Transverse colon (tissue), 4 donors: ENCODE measurements around the gene WAPL. TPM values are rescaled to one million over a fixed set of nuclear protein-coding genes. Genes with fewer than 3 reads are reported as not detected.
"Not testable (repeated sequence)": the region's sequence is repeated elsewhere in the genome, so short reads cannot be mapped to it uniquely, and the experiment has no call there.

ENCODE experiments used
- DNase-seq: peaks from one replicate; pipeline ENCODE4 v3.0.0-alpha.2; 2019
- H3K27ac ChIP-seq, 4 donors: fragments of 200-600 bp; sonication (generic); 2 replicates each; pipeline ENCODE4 v1.5.1; 2016 to 2018; ENCODE audit warnings: inconsistent platforms in 4 of 4
- H3K27me3 ChIP-seq: fragments of 200-600 bp; sonication (generic); 2 replicates; pipeline ENCODE4 v1.5.1; 2017; ENCODE audit warnings: inconsistent platforms
- H3K36me3 ChIP-seq, 4 donors: fragments of 200-600 bp; sonication (generic); 2 replicates each; pipeline ENCODE4 v1.5.1; 2017 to 2019; ENCODE audit warnings: inconsistent platforms in 4 of 4
- H3K4me1 ChIP-seq, 4 donors: fragments of 200-600 bp; sonication (generic); 2 replicates each; pipeline ENCODE4 v1.5.1; 2017 to 2020; ENCODE audit warnings: inconsistent platforms in 4 of 4
- H3K4me3 ChIP-seq, 4 donors: fragments of 200-600 bp; sonication (generic); 1 replicate in 1 of 4; 2 replicates in 3 of 4; pipeline versions ENCODE4 v1.5.1 to v1.6.1; 2017 to 2019; ENCODE audit warnings: inconsistent platforms in 4 of 4
- H3K9me3 ChIP-seq, 2 donors: fragments of 200-600 bp; sonication (generic); 2 replicates each; pipeline ENCODE4 v1.5.1; 2017 to 2019; ENCODE audit warnings: inconsistent platforms in 2 of 2
- EP300 ChIP-seq: sonication (generic); formaldehyde crosslinking; IDR thresholded peaks from one replicate; pipeline ENCODE4 v1.6.1; 2017; ENCODE audit warnings: antibody characterized with exemption, low read depth
- POLR2A ChIP-seq: fragments of 450-650 bp; IDR thresholded peaks from one replicate; pipeline ENCODE4 v1.6.1; 2016; ENCODE audit warnings: antibody characterized with exemption, mild to moderate bottlenecking, moderate library complexity
- POLR2AphosphoS5 ChIP-seq, 3 donors: sonication (generic); formaldehyde crosslinking; IDR thresholded peaks; one replicate each; pipeline ENCODE4 v1.6.1; 2016; ENCODE audit warnings: antibody characterized with exemption in 3 of 3
- WGBS, 2 donors: methylation state at CpG; one replicate each; pipeline ENCODE4 v1.1.5; 2018; ENCODE audit warnings: low coverage in 1 of 2; 5-methylcytosine and 5-hydroxymethylcytosine counted together
- in situ Hi-C, 4 donors: fragments of 200-750 bp; cut with MboI; loops; one replicate each; pipeline versions ENCODE4 v1.15.0 to v1.15.1; 2017; ENCODE audit warnings: low sequenced_read_pairs in 3 of 4, low pct_ligation_motif_present in 1 of 4, low pct_unique_long_range_greater_than_20kb in 1 of 4
- intact Hi-C: fragments of 100-400 bp; cut with DNase I; formaldehyde crosslinking; loops from one replicate; pipeline ENCODE4 v1.15.1; 2023; ENCODE audit warnings: low total_unique reads
- total RNA-seq, 4 donors: library from RNA; depleted of rRNA; stranded (reverse); fragments of >200 nt; gene quantifications; one replicate each; pipeline ENCODE4 v1.1.0, GENCODE V29; 2016
- TF ChIP-seq, protein P1 (sequence below), 5 experiments: fragments of 200-600 bp in 3 of 5; fragments of 450-650 bp in 2 of 5; sonication (generic) in 3 of 5; IDR thresholded peaks; 1 replicate in 2 of 5; 2 replicates in 3 of 5; pipeline ENCODE4 v1.5.1; 2016 to 2017; ENCODE audit warnings: antibody characterized with exemption in 5 of 5, inconsistent platforms in 3 of 5, mild to moderate bottlenecking in 2 of 5, moderate library complexity in 1 of 5

Gene WAPL
- total RNA-seq, 4 donors from 2014 or later, result 26.6 to 71.4 (median 41.0) TPM

DNA sequence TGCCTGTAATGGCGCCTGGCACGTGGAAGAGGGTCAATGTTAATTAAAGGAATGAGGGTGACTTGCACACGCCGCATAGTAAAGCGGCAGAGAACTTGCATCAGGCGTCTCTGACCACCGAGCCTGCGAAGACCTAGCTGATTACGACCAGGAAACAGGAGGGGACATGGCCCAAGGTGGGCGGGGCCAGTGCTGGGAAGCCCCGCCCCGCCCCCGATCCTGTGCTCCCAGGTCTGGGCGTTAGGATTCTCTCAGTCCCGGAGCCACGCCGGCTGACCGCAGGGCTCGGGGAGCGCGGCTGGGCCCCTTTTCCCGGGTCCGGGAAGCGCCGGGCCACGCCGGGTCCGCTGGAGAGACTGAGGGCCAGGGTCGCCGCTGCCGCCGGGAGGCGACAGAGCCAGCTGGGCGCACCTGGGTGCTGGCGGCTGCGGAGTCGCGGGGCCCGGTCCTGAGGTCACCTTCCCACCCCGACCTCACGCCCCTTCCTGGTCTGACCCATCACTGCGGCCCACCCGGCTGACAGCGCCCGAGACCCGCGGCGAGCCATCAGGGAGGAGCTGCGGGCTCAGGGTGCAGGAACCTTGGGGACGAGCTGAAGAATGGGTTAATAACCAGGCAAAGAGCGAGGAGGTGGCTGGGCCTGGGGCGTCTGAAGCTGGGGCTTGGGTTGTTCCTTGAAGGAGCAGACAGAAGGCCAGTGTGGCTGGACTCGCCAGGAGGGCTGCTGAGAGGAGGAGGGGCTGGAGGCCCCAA lies 132.0 kb downstream of the WAPL start:
- TF ChIP-seq, protein P1, sequence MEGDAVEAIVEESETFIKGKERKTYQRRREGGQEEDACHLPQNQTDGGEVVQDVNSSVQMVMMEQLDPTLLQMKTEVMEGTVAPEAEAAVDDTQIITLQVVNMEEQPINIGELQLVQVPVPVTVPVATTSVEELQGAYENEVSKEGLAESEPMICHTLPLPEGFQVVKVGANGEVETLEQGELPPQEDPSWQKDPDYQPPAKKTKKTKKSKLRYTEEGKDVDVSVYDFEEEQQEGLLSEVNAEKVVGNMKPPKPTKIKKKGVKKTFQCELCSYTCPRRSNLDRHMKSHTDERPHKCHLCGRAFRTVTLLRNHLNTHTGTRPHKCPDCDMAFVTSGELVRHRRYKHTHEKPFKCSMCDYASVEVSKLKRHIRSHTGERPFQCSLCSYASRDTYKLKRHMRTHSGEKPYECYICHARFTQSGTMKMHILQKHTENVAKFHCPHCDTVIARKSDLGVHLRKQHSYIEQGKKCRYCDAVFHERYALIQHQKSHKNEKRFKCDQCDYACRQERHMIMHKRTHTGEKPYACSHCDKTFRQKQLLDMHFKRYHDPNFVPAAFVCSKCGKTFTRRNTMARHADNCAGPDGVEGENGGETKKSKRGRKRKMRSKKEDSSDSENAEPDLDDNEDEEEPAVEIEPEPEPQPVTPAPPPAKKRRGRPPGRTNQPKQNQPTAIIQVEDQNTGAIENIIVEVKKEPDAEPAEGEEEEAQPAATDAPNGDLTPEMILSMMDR (IDR thresholded peaks at IDR 0.05), result no peak
- TF ChIP-seq POLR2AphosphoS5 (IDR thresholded peaks at IDR 0.05), result no peak
- WGBS, 2 donors, result 13 to 22% methylated on average over 3 to 28 of the region's 53 CpGs
- intact Hi-C loops (no loop called here), in situ Hi-C loops (loop anchor here in 2 of 4 donors (10.0 to 25.0 kb wide), 2 partner anchors 195 to 198 kb away; no protein-coding TSS in a partner anchor)
- Histone ChIP-seq H3K4me3 (peak overlapping the region; percentile 2 to 38 (median 26)), H3K36me3 (no peaks in the 10 kb centered on the region), H3K27ac (no peak overlapping the region), H3K9me3 (no peaks in the 10 kb centered on the region), H3K4me1 (peaks cover 0 to 12% (median 10%) of the 10 kb centered on the region in 4 donors), H3K27me3 (peaks cover 61% of the 10 kb centered on the region)
- peak; percentile 70 for DNase-seq

DNA sequence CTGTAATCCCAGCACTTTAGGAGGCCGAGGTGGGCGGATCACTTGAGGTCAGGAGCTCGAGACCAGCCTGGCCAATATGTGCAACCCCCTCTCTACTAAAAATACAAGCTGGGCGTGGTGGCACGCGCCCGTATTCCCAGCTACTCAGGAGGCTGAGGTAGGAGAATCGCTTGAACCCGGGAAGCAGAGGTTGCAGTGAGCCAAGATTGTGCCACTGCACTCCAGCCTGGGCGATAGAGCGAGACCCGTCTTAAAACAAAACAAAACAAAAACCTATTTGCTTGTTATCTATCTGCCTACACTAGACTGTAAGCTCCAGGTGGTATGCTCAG lies 132.5 kb downstream of the WAPL start:
- 49% methylated on average over 12 of the region's 12 CpGs; no CpG with 5 or more reads in 1 of the 2 donors for WGBS, 2 donors
- H3K36me3 ChIP-seq, H3K9me3 ChIP-seq, intact Hi-C loops, DNase-seq, H3K27ac ChIP-seq: not testable (repeated sequence)
- peaks cover 67% of the 10 kb centered on the region for H3K27me3 ChIP-seq
- H3K4me1 ChIP-seq, result peaks cover 0 to 12% (median 10%) of the 10 kb centered on the region in 4 donors
- peak overlapping the region in 3 of 4 donors; percentile 15 to 38 (median 37) for H3K4me3 ChIP-seq
- in situ Hi-C loops, result loop anchor here in 1 of 4 donors (25.0 kb wide), 1 partner anchor 198 kb away; no protein-coding TSS in a partner anchor

DNA sequence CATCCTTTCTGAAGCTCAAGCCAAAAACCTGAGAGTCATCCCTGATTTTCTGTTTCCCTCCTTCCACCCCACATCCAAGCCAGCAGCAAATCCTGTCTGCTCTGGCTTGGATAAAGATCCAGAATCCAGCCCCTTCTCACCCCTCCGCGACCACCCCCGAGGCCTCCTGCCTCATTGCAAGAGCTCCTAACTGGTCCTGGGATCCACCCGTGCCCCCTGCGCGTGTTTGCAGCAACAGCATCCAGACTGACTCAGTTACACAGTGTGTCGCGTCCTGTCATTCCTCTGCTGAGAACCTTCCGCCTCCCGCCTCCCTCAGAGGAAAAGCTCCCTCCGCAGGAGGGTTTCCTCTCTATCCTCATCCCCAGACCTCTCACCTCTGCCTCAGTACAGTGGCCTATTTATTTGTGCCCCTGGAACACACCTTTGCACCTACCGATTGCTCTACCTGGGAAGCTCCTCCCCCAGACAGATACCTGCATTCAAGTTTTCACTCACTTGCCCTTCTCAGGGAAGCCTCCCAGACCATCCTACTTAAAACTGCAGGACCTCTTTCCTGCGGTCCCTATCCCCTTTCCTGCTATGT lies 133.4 kb downstream of the WAPL start:
- peaks cover 0 to 12% (median 10%) of the 10 kb centered on the region in 4 donors for H3K4me1 ChIP-seq
- DNase-seq, result no peak
- intact Hi-C loops, result no loop called here
- H3K36me3 ChIP-seq, result no peaks in the 10 kb centered on the region
- H3K27me3 ChIP-seq, result peaks cover 69% of the 10 kb centered on the region
- no peak overlapping the region for H3K27ac ChIP-seq
- H3K9me3 ChIP-seq, result no peaks in the 10 kb centered on the region
- 43 to 68% methylated on average over 7 to 13 of the region's 13 CpGs for WGBS, 2 donors
- no peak overlapping the region for H3K4me3 ChIP-seq
- in situ Hi-C loops, result loop anchor here in 1 of 4 donors (25.0 kb wide), 1 partner anchor 199 kb away; no protein-coding TSS in a partner anchor
- TF ChIP-seq EP300, result no peak
- TF ChIP-seq POLR2AphosphoS5 (IDR thresholded peaks at IDR 0.05), result no peak
- TF ChIP-seq, protein P1 (IDR thresholded peaks at IDR 0.05), result no peak
- no peak for TF ChIP-seq POLR2A

DNA sequence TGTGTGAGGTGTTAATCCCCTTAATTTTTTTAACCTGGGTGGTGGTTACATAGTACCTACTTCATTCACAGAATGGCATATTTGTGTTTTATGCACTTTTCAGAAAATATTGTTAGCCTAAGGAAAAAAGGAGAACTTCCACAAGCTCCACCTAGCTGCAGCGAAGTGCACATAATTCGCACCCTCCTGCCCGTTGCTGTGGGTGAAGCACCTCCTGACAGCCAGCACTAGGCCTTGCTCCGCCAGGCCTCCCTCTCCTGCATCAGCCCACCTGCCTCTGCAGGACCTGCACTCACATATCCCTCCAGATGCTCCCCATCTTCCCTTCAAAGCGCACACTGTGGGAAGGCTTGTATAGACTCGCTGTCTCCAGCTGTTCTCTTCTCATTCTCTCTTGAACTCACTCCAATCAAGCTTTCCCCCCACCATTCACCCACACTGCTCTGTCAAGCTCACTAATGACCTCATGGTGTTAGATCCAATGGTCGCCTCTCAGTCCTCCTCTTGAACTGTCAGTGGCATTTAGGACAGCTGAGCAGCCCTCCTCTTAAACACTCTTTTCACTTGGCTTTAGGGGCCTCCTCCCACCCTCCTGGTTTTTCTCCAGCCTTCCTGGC lies 134.3 kb downstream of the WAPL start:
- Histone ChIP-seq H3K4me1 (peaks cover 0 to 12% (median 10%) of the 10 kb centered on the region in 4 donors), H3K4me3 (no peak overlapping the region), H3K36me3 (no peaks in the 10 kb centered on the region), H3K27ac (no peak overlapping the region), H3K9me3 (no peaks in the 10 kb centered on the region), H3K27me3 (peaks cover 60% of the 10 kb centered on the region)
- DNase-seq, result no peak
- intact Hi-C loops, result no loop called here
- TF ChIP-seq EP300 (no peak), POLR2A (no peak), POLR2AphosphoS5 (IDR thresholded peaks at IDR 0.05) (no peak)
- TF ChIP-seq, protein P1 (IDR thresholded peaks at IDR 0.05), result no peak
- WGBS, 2 donors, result 62 to 78% methylated on average over 7 of the region's 7 CpGs
- in situ Hi-C loops, result loop anchor here in 1 of 4 donors (25.0 kb wide), 1 partner anchor 200 kb away; no protein-coding TSS in a partner anchor
